Esophagus (tissue), 2 donors: Measurements from ENCODE around the gene IFT81. TPM values are rescaled to one million over a fixed set of nuclear protein-coding genes. Genes with fewer than 3 reads are reported as not detected.

ENCODE experiments used
- H3K27ac ChIP-seq, 2 donors: one replicate each; pipeline ENCODE4 v1.5.1; 2013; ENCODE audit warnings: low read depth in 2 of 2, mild to moderate bottlenecking in 2 of 2, inconsistent platforms in 1 of 2, low read length in 1 of 2, moderate library complexity in 1 of 2
- H3K27me3 ChIP-seq, 2 donors: one replicate each; pipeline ENCODE4 v1.6.1; 2013; ENCODE audit warnings: low read length in 2 of 2, control low read depth in 1 of 2, mild to moderate bottlenecking in 1 of 2; ENCODE audit not compliant: insufficient read depth in 2 of 2, control insufficient read depth in 1 of 2
- H3K36me3 ChIP-seq, 2 donors: one replicate each; pipeline ENCODE4 v1.6.1; 2013; ENCODE audit warnings: low read length in 1 of 2; ENCODE audit not compliant: control insufficient read depth in 2 of 2, insufficient read depth in 2 of 2
- H3K4me1 ChIP-seq, 2 donors: one replicate each; pipeline ENCODE4 v1.6.1; 2013; ENCODE audit warnings: low read length in 1 of 2; ENCODE audit not compliant: control insufficient read depth in 2 of 2, insufficient read depth in 2 of 2
- H3K4me3 ChIP-seq, 2 donors: one replicate each; pipeline ENCODE4 v1.5.1; 2013; ENCODE audit warnings: low read length in 2 of 2, mild to moderate bottlenecking in 2 of 2, low read depth in 1 of 2, moderate library complexity in 1 of 2
- H3K9me3 ChIP-seq, 2 donors: one replicate each; pipeline ENCODE4 v1.6.1; 2013; ENCODE audit warnings: mild to moderate bottlenecking in 2 of 2, low read depth in 1 of 2, low read length in 1 of 2, moderate library complexity in 1 of 2; ENCODE audit not compliant: control insufficient read depth in 2 of 2, insufficient read depth in 1 of 2
- WGBS, 2 donors: extraction: QIAGEN DNeasy Blood & Tissue Kit; methylation state at CpG; one replicate each; pipeline ENCODE4 v1.1.7; 2013; 5-methylcytosine and 5-hydroxymethylcytosine counted together
- polyA plus RNA-seq, 2 donors: library from polyadenylated mRNA; stranded (reverse); fragments of 200-250 nt; gene quantifications; one replicate each; pipeline ENCODE4 v1.2.3, GENCODE V29; 2013
- donor health status: healthy with polysubstance abuse.
- donor health status: Bipolar disorder and iron deficiency.

The IFT81 gene
- polyA plus RNA-seq, 2 donors = 1.9 to 3.5 TPM

- Histone ChIP-seq H3K27ac (no peak overlapping the region), H3K9me3 (no peaks in the 10 kb centered on the region), H3K4me3 (no peak overlapping the region), H3K36me3 (no peaks in the 10 kb centered on the region), H3K4me1 (no peaks in the 10 kb centered on the region), H3K27me3 (no peaks in the 10 kb centered on the region)
- WGBS, 2 donors = 84 to 94% methylated on average over 1 of the region's 1 CpG
These were observed 106.5 kb downstream of the IFT81 start for GRCh38 chr12:110230655-110231054.

GRCh38 chr12:110233212-110233903, 109.2 kb downstream of the IFT81 start:
- H3K4me1 ChIP-seq = no peaks in the 10 kb centered on the region
- H3K9me3 ChIP-seq = no peaks in the 10 kb centered on the region
- H3K27ac ChIP-seq = no peak overlapping the region
- H3K27me3 ChIP-seq = no peaks in the 10 kb centered on the region
- H3K36me3 ChIP-seq = no peaks in the 10 kb centered on the region
- no peak overlapping the region for H3K4me3 ChIP-seq
- 80 to 83% methylated on average over 6 of the region's 6 CpGs for WGBS, 2 donors

GRCh38 chr12:110234331-110234751, 110.2 kb downstream of the IFT81 start:
- no peaks in the 10 kb centered on the region for H3K27me3 ChIP-seq
- no peaks in the 10 kb centered on the region for H3K9me3 ChIP-seq
- H3K4me1 ChIP-seq = no peaks in the 10 kb centered on the region
- no peaks in the 10 kb centered on the region for H3K36me3 ChIP-seq
- no peak overlapping the region for H3K27ac ChIP-seq
- 57 to 58% methylated on average over 2 of the region's 2 CpGs for WGBS, 2 donors
- no peak overlapping the region for H3K4me3 ChIP-seq

- 24 to 30% methylated on average over 3 of the region's 3 CpGs for WGBS, 2 donors
- Histone ChIP-seq H3K27ac (no peak overlapping the region), H3K4me1 (no peaks in the 10 kb centered on the region), H3K4me3 (no peak overlapping the region), H3K36me3 (no peaks in the 10 kb centered on the region), H3K9me3 (no peaks in the 10 kb centered on the region), H3K27me3 (no peaks in the 10 kb centered on the region)
These were observed 110.6 kb downstream of the IFT81 start for GRCh38 chr12:110234755-110235154.

- H3K4me1 ChIP-seq = no peaks in the 10 kb centered on the region
- H3K9me3 ChIP-seq = no peaks in the 10 kb centered on the region
- H3K27me3 ChIP-seq = no peaks in the 10 kb centered on the region
- no peaks in the 10 kb centered on the region for H3K36me3 ChIP-seq
- H3K4me3 ChIP-seq = no peak overlapping the region
- no peak overlapping the region for H3K27ac ChIP-seq
- 51 to 79% methylated on average over 1 of the region's 1 CpG for WGBS, 2 donors
These were observed 111.2 kb downstream of the IFT81 start for GRCh38 chr12:110235383-110235782.

GRCh38 chr12:110243227-110243626, 119.1 kb downstream of the IFT81 start:
- WGBS, 2 donors = 96 to 97% methylated on average over 5 of the region's 5 CpGs
- Histone ChIP-seq H3K4me3 (no peak overlapping the region), H3K9me3 (no peaks in the 10 kb centered on the region), H3K27ac (no peak overlapping the region), H3K4me1 (peaks cover 4 to 10% of the 10 kb centered on the region in 2 donors), H3K27me3 (no peaks in the 10 kb centered on the region), H3K36me3 (no peaks in the 10 kb centered on the region)

GRCh38 chr12:110244372-110244771, 120.2 kb downstream of the IFT81 start:
- Histone ChIP-seq H3K4me3 (no peak overlapping the region), H3K4me1 (peaks cover 4 to 15% of the 10 kb centered on the region in 2 donors), H3K27me3 (no peaks in the 10 kb centered on the region), H3K9me3 (no peaks in the 10 kb centered on the region), H3K27ac (no peak overlapping the region), H3K36me3 (no peaks in the 10 kb centered on the region)
- WGBS, 2 donors = 91 to 94% methylated on average over 12 of the region's 12 CpGs

- Histone ChIP-seq H3K4me1 (peaks cover 4 to 18% of the 10 kb centered on the region in 2 donors), H3K27me3 (no peaks in the 10 kb centered on the region), H3K27ac (no peak overlapping the region)
These were observed 120.7 kb downstream of the IFT81 start for GRCh38 chr12:110244829-110245228.

GRCh38 chr12:110245369-110245772, 121.2 kb downstream of the IFT81 start:
- no peak overlapping the region for H3K4me3 ChIP-seq
- no peaks in the 10 kb centered on the region for H3K36me3 ChIP-seq
- H3K27ac ChIP-seq = peak overlapping the region in 1 of 2 donors; percentile 24
- WGBS, 2 donors = 48 to 66% methylated on average over 3 of the region's 3 CpGs
- no peaks in the 10 kb centered on the region for H3K9me3 ChIP-seq
- peaks cover 4 to 21% of the 10 kb centered on the region in 2 donors for H3K4me1 ChIP-seq
- no peaks in the 10 kb centered on the region for H3K27me3 ChIP-seq

More at GRCh38 chr12:110244829-110245228, 120.7 kb downstream of the IFT81 start:
- Histone ChIP-seq H3K4me3 (no peak overlapping the region), H3K9me3 (no peaks in the 10 kb centered on the region), H3K36me3 (no peaks in the 10 kb centered on the region)
- WGBS, 2 donors = 70 to 78% methylated on average over 8 of the region's 8 CpGs
